H1 (cell line): ENCODE measurements around the gene CCDC9B. TPM values are rescaled to one million over a fixed set of nuclear protein-coding genes. Genes with fewer than 3 reads are reported as not detected.

Experiments
- CTCF ChIA-PET: fragments of 300-600 bp; sonication (Branson Sonifier 250); formaldehyde crosslinking; loops from one replicate; lab custom pipeline; 2021; ENCODE audit not compliant: partially characterized antibody; lab: Charles Lee
- POLR2A ChIA-PET: fragments of 300-600 bp; sonication (Branson Sonifier 250); formaldehyde crosslinking; loops from one replicate; lab custom pipeline; 2021; ENCODE audit warnings: inconsistent platforms; ENCODE audit not compliant: partially characterized antibody; lab: Charles Lee
- DNase-seq, 2 experiments: peaks; one replicate each; pipeline versions ENCODE4 v3.0.0 to v3.0.0-alpha.2; 2010 to 2022; ENCODE audit warnings: low spot score in 2 of 2, low read depth in 1 of 2, mixed read lengths in 1 of 2
- FAIRE-seq: peaks from 2 replicates; lab custom pipeline; 2011; peaks lifted over from hg19 to GRCh38; lab: Jason Lieb, UNC
- H2AFZ ChIP-seq: 2 replicates; pipeline ENCODE4 v1.8.1; 2012; ENCODE audit warnings: low read length, inconsistent platforms
- H2AK5ac ChIP-seq: 2 replicates; pipeline ENCODE4 v1.6.1; 2013; ENCODE audit warnings: low read depth, low read length
- H2BK120ac ChIP-seq: replicated peaks from 2 replicates; pipeline ENCODE3; 2013; ENCODE audit warnings: low read depth, low read length, inconsistent platforms
- H2BK12ac ChIP-seq: 2 replicates; pipeline ENCODE4 v1.6.1; 2013; ENCODE audit warnings: low read depth, low read length
- H2BK15ac ChIP-seq: 2 replicates; pipeline ENCODE4 v1.6.1; 2013; ENCODE audit warnings: low read length
- H2BK20ac ChIP-seq: 2 replicates; pipeline ENCODE4 v1.6.1; 2013; ENCODE audit warnings: low read length
- H2BK5ac ChIP-seq: 2 replicates; pipeline ENCODE4 v1.6.1; 2013; ENCODE audit warnings: low read depth, low read length
- H3K14ac ChIP-seq: 2 replicates; pipeline ENCODE4 v1.6.1; 2013; ENCODE audit warnings: inconsistent platforms; ENCODE audit not compliant: insufficient read length
- H3K18ac ChIP-seq: 2 replicates; pipeline ENCODE4 v1.6.1; 2013; ENCODE audit warnings: low read length; ENCODE audit errors: extremely low read depth
- H3K23ac ChIP-seq: 2 replicates; pipeline ENCODE4 v1.6.1; 2013; ENCODE audit warnings: inconsistent platforms; ENCODE audit not compliant: insufficient read length
- H3K23me2 ChIP-seq: 2 replicates; pipeline ENCODE4 v1.6.1; 2013; ENCODE audit warnings: low read depth, low read length
- H3K27ac ChIP-seq: 2 replicates; pipeline ENCODE4 v1.6.1; 2011; ENCODE audit warnings: low read depth, low read length, inconsistent platforms
- H3K27me3 ChIP-seq, 4 experiments: replicated peaks in 1 of 4; 1 replicate in 1 of 4; 2 replicates in 3 of 4; pipeline versions ENCODE4 v1.6.1 to v1.8.1; 2011 to 2013; ENCODE audit warnings: low read length in 3 of 4, mild to moderate bottlenecking in 3 of 4, inconsistent platforms in 2 of 4, mixed read lengths in 2 of 4, moderate library complexity in 1 of 4; ENCODE audit not compliant: control insufficient read depth in 3 of 4, insufficient read depth in 3 of 4; ENCODE audit errors: extremely low read depth in 1 of 4
- H3K36me3 ChIP-seq, 4 experiments: 2 replicates each; pipeline versions ENCODE4 v1.6.1 to v1.8.1; 2011 to 2013; ENCODE audit warnings: mild to moderate bottlenecking in 4 of 4, low read length in 3 of 4, moderate library complexity in 2 of 4, control low read depth in 1 of 4, inconsistent platforms in 1 of 4; ENCODE audit not compliant: insufficient read depth in 4 of 4, control insufficient read depth in 2 of 4
- H3K4ac ChIP-seq: replicated peaks from 2 replicates; pipeline ENCODE3; 2013; ENCODE audit warnings: low read length, low read depth, mixed read lengths, inconsistent platforms; ENCODE audit not compliant: insufficient read length
- H3K4me1 ChIP-seq, 4 experiments: replicated peaks in 1 of 4; 1 replicate in 1 of 4; 2 replicates in 3 of 4; pipeline versions ENCODE4 v1.6.1 to v1.8.1; 2011 to 2013; ENCODE audit warnings: low read length in 3 of 4, inconsistent platforms in 2 of 4, mixed read lengths in 1 of 4; ENCODE audit not compliant: insufficient read depth in 4 of 4, control insufficient read depth in 3 of 4
- H3K4me2 ChIP-seq, 2 experiments: 2 replicates each; pipeline versions ENCODE4 v1.6.1 to v1.8.1; 2011 to 2013; ENCODE audit warnings: low read depth in 2 of 2, low read length in 2 of 2, control low read depth in 1 of 2, inconsistent platforms in 1 of 2, mild to moderate bottlenecking in 1 of 2; ENCODE audit not compliant: insufficient read depth in 1 of 2
- H3K4me3 ChIP-seq, 4 experiments: fragments of 200-600, 300-600 bp in 1 of 4; sonication (generic), shearing (Covaris generic), sonication (Bioruptor Twin) in 1 of 4; 2 replicates each; pipeline versions ENCODE4 v1.5.1 to v1.8.1; 2011 to 2016; ENCODE audit warnings: low read length in 4 of 4, low read depth in 3 of 4, control low read depth in 2 of 4, inconsistent platforms in 2 of 4, mild to moderate bottlenecking in 2 of 4, mixed read lengths in 1 of 4, moderate library complexity in 1 of 4; ENCODE audit not compliant: insufficient read depth in 2 of 4; ENCODE audit errors: extremely low read depth in 1 of 4
- H3K56ac ChIP-seq: replicated peaks from 2 replicates; pipeline ENCODE3; 2013; ENCODE audit warnings: low read depth, mild to moderate bottlenecking, mixed read lengths, low read length, inconsistent platforms; ENCODE audit not compliant: insufficient read length
- H3K79me1 ChIP-seq: 2 replicates; pipeline ENCODE4 v1.6.1; 2013; ENCODE audit warnings: low read depth, low read length, control low read depth
- H3K79me2 ChIP-seq, 2 experiments: 2 replicates each; pipeline versions ENCODE4 v1.6.1 to v1.8.1; 2012 to 2013; ENCODE audit warnings: low read length in 2 of 2, mild to moderate bottlenecking in 2 of 2, inconsistent platforms in 1 of 2; ENCODE audit not compliant: insufficient read depth in 2 of 2, control insufficient read depth in 1 of 2
- H3K9ac ChIP-seq, 4 experiments: replicated peaks in 1 of 4; 1 replicate in 1 of 4; 2 replicates in 3 of 4; pipeline versions ENCODE4 v1.6.1 to v1.8.1; 2011 to 2013; ENCODE audit warnings: low read depth in 3 of 4, low read length in 3 of 4, control low read depth in 2 of 4, mild to moderate bottlenecking in 2 of 4, moderate library complexity in 2 of 4, inconsistent platforms in 1 of 4; ENCODE audit errors: extremely low read depth in 1 of 4
- H3K9me3 ChIP-seq, 2 experiments: 2 replicates each; pipeline versions ENCODE4 v1.6.1 to v1.8.1; 2012 to 2013; ENCODE audit warnings: mild to moderate bottlenecking in 2 of 2, moderate library complexity in 2 of 2, control low read depth in 1 of 2, inconsistent platforms in 1 of 2, low read depth in 1 of 2, low read length in 1 of 2, mixed read lengths in 1 of 2; ENCODE audit not compliant: insufficient read depth in 2 of 2
- H4K20me1 ChIP-seq, 2 experiments: replicated peaks in 1 of 2; 2 replicates each; pipeline versions ENCODE3 to v1.8.1; 2011 to 2013; ENCODE audit warnings: inconsistent platforms in 2 of 2, low read length in 2 of 2, mild to moderate bottlenecking in 1 of 2; ENCODE audit not compliant: insufficient read depth in 2 of 2, control insufficient read depth in 1 of 2
- H4K5ac ChIP-seq: 2 replicates; pipeline ENCODE4 v1.6.1; 2013; ENCODE audit warnings: low read length, low read depth, mixed read lengths, inconsistent platforms; ENCODE audit not compliant: insufficient read length
- H4K8ac ChIP-seq: 2 replicates; pipeline ENCODE4 v1.8.0; 2013; ENCODE audit warnings: mild to moderate bottlenecking, moderate library complexity, low read length, inconsistent platforms; ENCODE audit not compliant: insufficient read depth; ENCODE audit errors: extremely low read depth
- H4K91ac ChIP-seq: replicated peaks from 2 replicates; pipeline ENCODE3; 2013; ENCODE audit warnings: low read length, mixed read lengths, inconsistent platforms; ENCODE audit not compliant: insufficient read length
- EZH2 ChIP-seq: fragments of 200-600 bp; sonication (generic); IDR thresholded peaks from 2 replicates; pipeline ENCODE4 v1.7.1; 2012; ENCODE audit warnings: low read depth, mild to moderate bottlenecking, moderate library complexity, low read length, inconsistent platforms; ENCODE audit not compliant: severe bottlenecking
- POU5F1 ChIP-seq: IDR thresholded peaks from 2 replicates; pipeline ENCODE4 v1.6.1; 2011; ENCODE audit warnings: low read depth, mild to moderate bottlenecking, low read length, moderate library complexity
- SP2 ChIP-seq: IDR thresholded peaks from 2 replicates; pipeline ENCODE4 v1.6.1; 2012; ENCODE audit warnings: mild to moderate bottlenecking, low read length, inconsistent platforms
- TAF7 ChIP-seq: optimal IDR thresholded peaks from 2 replicates; pipeline ENCODE3; 2011; ENCODE audit warnings: low read depth, mild to moderate bottlenecking, inconsistent platforms, low read length, moderate library complexity, borderline replicate concordance
- WGBS, 2 experiments: shearing (Covaris generic) in 1 of 2; methylation state at CpG; one replicate each; pipeline versions ENCODE4 v1.1.6 to v1.1.7; 2013 to 2015; ENCODE audit warnings: low lambda C conversion rate in 2 of 2, mixed read lengths in 2 of 2, inconsistent platforms in 1 of 2, low coverage in 1 of 2, missing lambda C conversion rate in 1 of 2; ENCODE audit not compliant: insufficient replicate concordance in 2 of 2, insufficient coverage in 1 of 2, insufficient read length in 1 of 2; ENCODE audit errors: extremely low coverage in 1 of 2, missing lambda C conversion rate in 1 of 2; 5-methylcytosine and 5-hydroxymethylcytosine counted together
- polyA plus RNA-seq, 7 experiments: library from polyadenylated mRNA; depleted of rRNA in 3 of 7; stranded (reverse) in 5 of 7; unstranded in 2 of 7; fragments of >200 nt in 5 of 7; fragments of 200-250 nt in 2 of 7; gene quantifications; 1 replicate in 5 of 7; 2 replicates in 1 of 7; 4 replicates in 1 of 7; pipeline versions ENCODE4 v1.2.1 to v1.2.3, GENCODE V29; 2011 to 2013; ENCODE audit warnings: missing spikeins in 2 of 7, mixed read lengths in 2 of 7
- total RNA-seq: library from RNA; stranded (reverse); fragmentation: NEBNext Ultra II Directional; extraction: Animal tissue kit (Norgen Biotek cat#: 25700); gene quantifications from 2 replicates; pipeline ENCODE4 v1.2.1, GENCODE V29; 2021
- TF ChIP-seq, protein P1 (sequence below): IDR thresholded peaks from 2 replicates; pipeline ENCODE4 v1.6.1; 2011; ENCODE audit warnings: low read length, improper control_type of control experiment

Gene CCDC9B
- total and polyA plus RNA-seq, 2 of the 8 experiments (the other 6 are each of a cell fraction or from before 2014, with no cell fraction given), result 0.45 to 0.78 TPM

DNA sequence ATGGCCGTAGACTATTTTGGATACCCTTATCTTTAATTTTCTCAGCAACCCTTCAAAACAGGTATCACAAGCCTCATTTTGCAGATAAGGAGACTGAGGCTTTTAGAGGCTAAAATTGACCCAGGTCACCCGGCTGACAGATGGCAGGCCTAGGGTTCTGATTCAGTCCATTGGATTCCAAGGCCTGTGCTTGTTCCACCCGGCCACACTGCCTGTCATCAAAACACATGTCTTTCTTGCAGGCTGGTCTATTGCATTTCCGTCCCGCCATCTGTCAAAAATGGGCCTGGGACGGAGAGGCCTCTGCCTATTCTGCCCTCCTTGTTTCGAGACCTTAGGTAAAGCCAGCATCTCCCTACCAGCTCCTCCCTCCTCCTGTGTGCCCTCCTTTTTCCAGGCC lies 9.1 kb downstream of the CCDC9B start:
- Histone ChIP-seq H3K4ac (no peak overlapping the region), H2AK5ac (no peak overlapping the region), H3K14ac (no peak overlapping the region), H2BK20ac (no peak overlapping the region), H3K18ac (no peak overlapping the region), H2BK12ac (no peak overlapping the region), H3K4me3 (no peak overlapping the region), H4K91ac (no peak overlapping the region), H3K27me3 (no peaks in the 10 kb centered on the region), H2BK120ac (no peak overlapping the region), H3K9ac (no peak overlapping the region), H4K20me1 (no peaks in the 10 kb centered on the region), H2AFZ (no peak overlapping the region), H3K9me3 (no peaks in the 10 kb centered on the region; a peak in 1 of 4 replicates), H4K5ac (no peak overlapping the region), H3K56ac (no peak overlapping the region), H3K4me1 (peaks cover 20 to 41% (median 31%) of the 10 kb centered on the region in 4 experiments), H3K79me2 (no peaks in the 10 kb centered on the region), H3K79me1 (no peaks in the 10 kb centered on the region), H2BK5ac (no peak overlapping the region), H3K27ac (no peak overlapping the region), H3K4me2 (no peak overlapping the region), H2BK15ac (no peak overlapping the region), H3K36me3 (peaks cover 0 to 7% (median 0%) of the 10 kb centered on the region in 4 experiments; a peak in 3 of 8 replicates), H3K23ac (no peak overlapping the region), H3K23me2 (peaks cover under 1% of the 10 kb centered on the region), H4K8ac (no peak overlapping the region)
- POLR2A ChIA-PET, result interaction anchor here (1.0 to 1.9 kb wide), 2 partner anchors 8 to 56 kb away, joined by 3 to 8 read pairs; partner anchors contain the start of gene INAFM2
- CTCF ChIA-PET, result interaction anchor here (1.0 to 21.1 kb wide), 9 partner anchors 10 to 114 kb away, joined by 3 to 295 read pairs (median 7); no protein-coding TSS in a partner anchor
- FAIRE-seq (no peak), DNase-seq (no peak)
- 95% methylated on average over 7 of the region's 7 CpGs; no CpG with 5 or more reads in 1 of the 2 experiments for WGBS, 2 experiments
- TF ChIP-seq EZH2 (no peak), SP2 (no peak), TAF7 (no peak), POU5F1 (no peak)
- TF ChIP-seq, protein P1, sequence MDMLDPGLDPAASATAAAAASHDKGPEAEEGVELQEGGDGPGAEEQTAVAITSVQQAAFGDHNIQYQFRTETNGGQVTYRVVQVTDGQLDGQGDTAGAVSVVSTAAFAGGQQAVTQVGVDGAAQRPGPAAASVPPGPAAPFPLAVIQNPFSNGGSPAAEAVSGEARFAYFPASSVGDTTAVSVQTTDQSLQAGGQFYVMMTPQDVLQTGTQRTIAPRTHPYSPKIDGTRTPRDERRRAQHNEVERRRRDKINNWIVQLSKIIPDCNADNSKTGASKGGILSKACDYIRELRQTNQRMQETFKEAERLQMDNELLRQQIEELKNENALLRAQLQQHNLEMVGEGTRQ, result no peak
